ENCODE measurements around the gene GRK4.

GRCh38 chr4:2930758-2931511, 32.4 kb upstream of the GRK4 start:
- TF ChIP-seq CTCF (conservative IDR thresholded peaks at IDR 0.05; ENCODE audit: low read depth, low read length): no peak
- no peak for TF ChIP-seq CHD1 (IDR thresholded peaks at IDR 0.05; ENCODE audit: low read depth, low read length)
- TF ChIP-seq POLR2A (IDR thresholded peaks at IDR 0.05; ENCODE audit: low read depth, low read length): no peak
- no peak for TF ChIP-seq BHLHE40 (IDR thresholded peaks at IDR 0.05; ENCODE audit: low read depth, low read length)
- TF ChIP-seq MXI1 (IDR thresholded peaks at IDR 0.05; ENCODE audit: borderline replicate concordance, low read depth, low read length): no peak
- no peak for TF ChIP-seq FOS (IDR thresholded peaks at IDR 0.05; ENCODE audit: low read depth, low read length)
- no peak for TF ChIP-seq RAD21 (IDR thresholded peaks at IDR 0.05; ENCODE audit: low read length)
- no peak for TF ChIP-seq MAFK (IDR thresholded peaks at IDR 0.05; ENCODE audit: low read depth, low read length)
- TF ChIP-seq NFE2L2 (IDR thresholded peaks at IDR 0.05; ENCODE audit: low read depth, low read length): no peak
- TF ChIP-seq USF2 (IDR thresholded peaks at IDR 0.05; ENCODE audit: low read depth, low read length): no peak
